GM19035 (cell line): ENCODE data around the gene DGKQ.
A peak's percentile ranks its signal among the peaks of the same experiment; 100 is the strongest.

Experiments
- ATAC-seq: cut with Tn5 transposase; IDR thresholded peaks from one replicate; pipeline ENCODE4 v1.9.1; 2021; ENCODE audit not compliant: unreplicated experiment

The DGKQ gene

GRCh38 chr4:973431-974397, at the start of gene DGKQ:
TSS of gene DGKQ (minus strand) at chr4:973569. CDS start at chr4:973482, 87 bp downstream.
- peak; percentile 66 for ATAC-seq

- ATAC-seq = no peak
Observed at GRCh38 chr4:1022739-1023066, 49.3 kb upstream of the DGKQ start.

DNA sequence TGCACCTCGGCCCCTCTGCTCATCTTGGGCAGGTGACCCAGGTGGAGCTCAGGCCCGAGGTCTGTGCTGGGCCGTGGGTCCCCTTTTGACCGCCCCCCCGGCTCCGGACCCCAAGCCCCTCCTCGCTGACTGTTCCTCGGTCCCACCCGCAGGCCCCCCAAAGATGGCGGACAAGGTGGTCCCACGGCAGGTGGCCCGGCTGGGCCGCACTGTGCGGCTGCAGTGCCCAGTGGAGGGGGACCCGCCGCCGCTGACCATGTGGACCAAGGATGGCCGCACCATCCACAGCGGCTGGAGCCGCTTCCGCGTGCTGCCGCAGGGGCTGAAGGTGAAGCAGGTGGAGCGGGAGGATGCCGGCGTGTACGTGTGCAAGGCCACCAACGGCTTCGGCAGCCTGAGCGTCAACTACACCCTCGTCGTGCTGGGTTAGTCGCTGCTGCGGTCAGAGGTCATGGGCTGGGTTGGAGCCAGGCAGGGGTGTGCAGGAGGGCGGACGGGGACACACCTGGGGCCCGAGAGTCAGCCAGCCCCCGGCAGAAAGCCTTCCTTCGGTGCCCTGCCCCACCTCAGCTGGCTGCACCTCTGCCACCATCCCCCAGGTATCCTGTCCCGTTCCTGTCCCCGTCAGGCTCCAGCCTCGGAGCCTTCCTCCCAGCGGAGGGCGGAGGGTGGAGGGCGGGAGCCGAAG, 48.8 kb upstream of the DGKQ start:
- no peak for ATAC-seq

GRCh38 chr4:1021386-1022050, 48.1 kb upstream of the DGKQ start:
- peak; percentile 74 for ATAC-seq

GRCh38 chr4:1019729-1020470, 46.5 kb upstream of the DGKQ start:
- no peak for ATAC-seq

- no peak for ATAC-seq
Observed at GRCh38 chr4:1019320-1019719, 46.0 kb upstream of the DGKQ start.

DNA sequence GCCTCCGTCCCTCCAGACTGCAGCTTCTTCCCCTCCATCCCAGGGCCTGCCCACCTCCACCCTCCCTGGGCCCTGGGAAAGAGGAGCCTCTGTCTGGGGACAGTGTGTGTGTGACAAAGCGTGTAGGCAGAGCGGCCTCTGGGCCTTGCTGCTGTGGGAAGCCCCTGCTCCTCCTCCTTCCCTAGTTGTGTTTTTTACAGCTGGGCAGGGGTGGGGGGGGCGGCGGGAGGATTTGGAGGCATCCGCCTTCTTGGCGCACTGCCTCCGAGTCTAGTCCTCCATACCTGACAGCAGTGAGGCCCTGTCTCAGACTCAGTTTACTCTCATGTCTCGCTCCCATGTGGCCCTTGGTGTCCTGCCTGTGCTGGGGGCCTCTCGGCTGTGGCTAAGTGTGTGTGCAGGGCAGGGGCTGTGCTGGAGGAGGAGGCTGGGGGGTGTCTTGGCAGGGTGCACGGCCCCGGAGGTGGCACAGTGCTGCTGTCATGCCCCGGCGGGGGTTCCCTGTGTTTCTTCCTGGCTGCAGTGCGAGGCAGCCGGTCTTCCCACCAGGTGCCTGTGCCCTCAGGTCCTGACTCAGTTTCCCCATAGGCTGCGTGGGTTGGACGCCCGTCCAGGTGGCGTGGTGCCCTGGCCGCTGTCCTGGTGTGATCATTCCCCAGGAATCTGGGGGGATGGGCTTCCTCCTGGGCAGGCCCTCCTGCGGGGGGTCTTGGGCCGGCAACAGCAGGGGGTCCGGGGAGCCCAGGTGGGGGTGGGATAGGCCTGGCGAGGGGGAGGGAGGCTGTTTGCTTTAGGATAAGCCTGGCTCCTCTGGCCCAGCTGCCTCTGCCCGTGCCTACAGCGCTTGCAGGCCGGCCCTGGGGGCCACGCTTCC, 45.0 kb upstream of the DGKQ start:
- no peak for ATAC-seq

DNA sequence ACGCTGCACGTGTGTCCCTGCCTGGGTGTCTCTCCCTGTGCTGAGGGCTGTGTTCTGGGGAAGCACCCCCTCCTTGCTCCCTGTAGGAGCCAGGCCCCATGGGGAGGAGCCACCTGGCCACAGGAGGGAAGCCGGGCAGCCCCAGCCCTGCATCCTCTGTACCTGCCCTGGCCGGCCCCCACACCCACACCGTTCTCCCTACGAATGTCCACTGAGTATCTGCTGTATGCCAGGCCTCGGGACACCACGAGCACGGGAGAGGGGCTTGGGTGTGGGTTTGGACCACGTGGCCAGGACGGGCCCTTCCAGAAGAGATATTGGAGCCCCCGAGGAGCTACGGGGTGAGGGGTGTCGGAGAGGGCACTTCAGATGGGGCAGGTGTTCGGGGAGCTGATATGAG, 44.3 kb upstream of the DGKQ start:
- no peak for ATAC-seq

DNA sequence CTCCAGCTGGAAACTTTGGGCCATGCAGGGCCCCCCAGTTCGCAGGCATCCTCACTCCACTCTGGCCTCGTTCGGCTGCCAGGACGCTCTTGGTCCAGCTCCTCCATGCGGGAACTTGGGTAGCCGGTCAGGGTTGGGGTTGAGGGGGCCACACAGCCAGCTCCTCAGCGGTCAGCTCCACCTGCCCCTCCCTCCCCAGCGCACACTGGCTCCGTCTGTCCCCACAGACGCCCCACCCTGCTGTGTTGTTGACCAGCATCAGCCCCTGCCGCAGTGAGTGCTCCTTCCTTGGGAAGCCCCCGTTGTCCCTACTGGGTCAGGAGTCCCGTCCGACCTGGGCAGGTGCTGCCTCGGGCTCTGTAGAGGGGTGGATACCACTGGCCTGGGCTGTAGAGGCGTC, 43.8 kb upstream of the DGKQ start:
- no peak for ATAC-seq

- ATAC-seq = no peak
Observed at GRCh38 chr4:1015746-1016145, 42.4 kb upstream of the DGKQ start.

- no peak for ATAC-seq
Observed at GRCh38 chr4:1015179-1015578, 41.8 kb upstream of the DGKQ start.

GRCh38 chr4:1014291-1015167, 41.2 kb upstream of the DGKQ start:
- ATAC-seq = no peak

- ATAC-seq = no peak
Observed at GRCh38 chr4:1013225-1014073, 40.1 kb upstream of the DGKQ start.

DNA sequence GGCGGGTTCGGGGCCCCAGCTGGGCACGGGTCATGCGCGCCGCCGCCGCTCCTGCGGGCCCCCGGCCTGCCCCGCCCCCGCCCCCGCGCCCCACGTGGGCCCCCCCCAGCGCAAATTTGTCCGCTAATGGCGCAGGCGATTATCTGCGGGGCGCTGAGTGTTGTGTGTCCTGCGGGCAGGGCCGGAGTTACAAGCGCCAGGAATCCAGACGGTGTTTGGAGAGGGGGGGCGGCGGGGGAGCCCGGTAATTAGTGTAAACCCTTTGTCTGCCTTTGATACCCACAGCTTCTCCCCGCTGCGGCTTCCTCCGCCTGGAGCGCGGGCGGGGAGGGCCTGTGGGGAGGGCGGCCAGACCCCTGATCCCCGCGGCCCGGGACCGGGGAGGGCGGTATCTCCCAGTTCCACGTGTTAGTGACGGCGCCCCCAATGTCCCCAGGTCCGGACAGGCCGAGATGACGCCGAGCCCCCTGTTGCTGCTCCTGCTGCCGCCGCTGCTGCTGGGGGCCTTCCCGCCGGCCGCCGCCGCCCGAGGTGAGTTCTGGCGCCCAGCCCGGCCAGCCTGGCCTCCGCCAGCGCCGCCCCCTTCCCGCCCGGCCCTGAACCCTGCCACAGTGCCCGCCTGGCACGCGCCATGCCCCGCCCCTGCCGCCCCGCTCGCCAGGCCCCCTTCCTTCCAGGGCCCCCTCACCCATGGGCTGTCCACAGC, 38.8 kb upstream of the DGKQ start:
- no peak for ATAC-seq

DNA sequence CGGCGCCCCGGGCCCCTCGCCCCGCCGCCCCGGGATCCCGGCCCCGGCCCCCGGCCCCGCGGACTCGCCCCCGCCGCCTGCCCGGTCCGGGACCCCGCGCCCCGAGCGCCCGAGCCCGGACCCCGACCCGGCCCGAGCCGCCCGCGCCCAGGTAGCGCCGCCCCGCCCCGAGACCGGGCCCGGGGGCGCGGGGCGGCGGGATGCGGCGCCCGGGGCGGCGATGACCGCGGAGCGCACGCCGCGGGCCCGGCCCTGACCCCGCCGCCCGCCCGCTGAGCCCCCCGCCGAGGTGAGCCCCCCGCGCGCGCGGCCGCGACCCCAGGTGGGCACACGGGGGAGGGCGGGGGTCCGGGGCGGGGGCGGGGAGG, 38.3 kb upstream of the DGKQ start:
- no peak for ATAC-seq

DNA sequence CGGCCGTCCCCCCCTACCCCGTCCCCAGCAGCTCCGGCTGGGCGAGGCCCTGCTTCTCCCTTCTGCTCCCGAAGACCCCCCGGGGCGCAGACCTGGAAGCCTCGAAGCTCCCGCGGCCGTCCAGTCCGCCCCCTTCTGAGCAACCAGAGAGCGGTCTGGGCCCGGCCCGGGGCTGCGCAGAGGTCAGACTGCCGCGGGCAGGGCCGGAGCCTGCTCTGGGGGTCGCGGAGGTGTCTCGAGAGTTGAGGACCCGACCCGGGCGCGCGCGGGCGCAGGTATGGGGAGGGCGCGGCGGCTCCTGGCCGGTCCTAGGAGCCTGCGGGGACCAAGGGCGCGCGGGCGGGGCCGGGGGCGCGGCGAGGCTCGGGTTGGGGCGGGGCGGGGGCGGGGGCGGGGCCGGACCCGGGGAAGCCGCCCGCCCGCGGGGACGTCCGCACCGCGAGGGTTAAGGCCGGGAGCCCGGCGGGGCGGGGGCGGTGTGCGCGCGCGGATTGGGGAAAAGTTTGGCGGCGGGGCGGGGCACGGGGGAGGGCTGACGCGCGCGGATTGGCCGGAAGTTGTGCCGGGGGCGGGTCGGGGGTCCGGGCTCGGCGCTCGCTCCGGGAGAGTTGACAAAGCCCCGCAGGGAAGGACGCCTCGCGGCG, 37.8 kb upstream of the DGKQ start, which contains the start of gene FGFRL1:
TSS of gene FGFRL1 (plus strand) at position 605 of the 644 bp plus-strand sequence. CDS start 860 bp downstream, outside the sequence.
- ATAC-seq = no peak

DNA sequence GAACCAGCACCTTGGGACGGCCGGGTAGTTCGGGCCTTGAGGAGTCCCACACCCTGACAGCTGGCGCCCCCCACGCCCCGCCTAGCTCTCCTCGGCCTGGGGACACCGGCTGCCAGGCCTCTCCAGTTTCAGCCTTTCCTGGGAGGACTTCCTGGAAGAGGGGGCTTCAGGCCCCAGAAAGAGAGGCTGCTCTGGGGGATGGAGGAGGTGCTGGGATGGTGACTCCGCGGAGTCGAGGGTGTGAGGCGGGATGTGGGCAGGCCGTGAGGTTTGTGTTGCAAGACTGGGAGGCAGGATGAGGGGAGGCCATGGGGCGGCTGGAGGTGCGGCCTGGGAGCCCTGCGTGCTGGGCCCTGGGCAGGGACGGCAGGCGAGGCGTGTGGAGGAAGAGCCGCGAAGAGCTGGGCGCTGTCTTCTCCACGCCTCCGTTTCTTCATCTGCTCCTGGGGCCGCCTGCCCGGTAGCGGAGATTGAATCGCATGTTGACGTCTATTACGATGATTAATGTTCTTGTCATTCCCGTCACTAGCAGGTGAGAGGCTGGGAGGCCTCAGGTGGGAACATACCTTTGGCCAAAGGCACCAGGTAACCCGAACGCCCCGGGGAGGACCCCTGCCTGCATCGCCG, 37.1 kb upstream of the DGKQ start:
- peak; percentile 7 for ATAC-seq
